Pulmonary artery endothelial cell (primary cell): ENCODE data around the gene VPS26A. TPM values are rescaled to one million over a fixed set of nuclear protein-coding genes. Genes with fewer than 3 reads are reported as not detected.
A peak's percentile ranks its signal among the peaks of the same experiment; 100 is the strongest.

ENCODE experiments used
- DNase-seq: peaks from one replicate; pipeline ENCODE4 v3.0.0-alpha.2; 2011; ENCODE audit warnings: low read depth, low spot score
- total RNA-seq: library from RNA; depleted of rRNA; stranded (reverse); fragments of >200 nt; gene quantifications from 2 replicates; pipeline ENCODE4 v1.2.3, GENCODE V29; 2014

Gene VPS26A
- total RNA-seq = 39.1 and 44.4 TPM in 2 replicates

- DNase-seq = peak; percentile 94
Measured at GRCh38 chr10:69123747-69124562, at the start of gene VPS26A. TSS of gene VPS26A (plus strand) at chr10:69124178. CDS start at chr10:69124278, 100 bp downstream.

GRCh38 chr10:69074532-69074931, 49.4 kb upstream of the VPS26A start:
- DNase-seq = no peak

GRCh38 chr10:69075431-69075830, 48.5 kb upstream of the VPS26A start:
- DNase-seq = no peak

GRCh38 chr10:69078311-69078710, 45.7 kb upstream of the VPS26A start:
- no peak for DNase-seq

GRCh38 chr10:69080226-69080625, 43.8 kb upstream of the VPS26A start:
- DNase-seq = no peak

- DNase-seq = peak; percentile 53
Measured at GRCh38 chr10:69086001-69086509, 37.9 kb upstream of the VPS26A start.

- DNase-seq = peak; percentile 75
Measured at GRCh38 chr10:69087590-69088470, 36.1 kb upstream of the VPS26A start, which contains the start of gene SRGN. TSS of gene SRGN (plus strand) at chr10:69088103. CDS start at chr10:69088158, 55 bp downstream.

GRCh38 chr10:69088471-69088769, 35.6 kb upstream of the VPS26A start:
- DNase-seq = no peak

- peak; percentile 76 for DNase-seq
Measured at GRCh38 chr10:69088801-69089501, 35.0 kb upstream of the VPS26A start.

GRCh38 chr10:69089638-69090599, 34.1 kb upstream of the VPS26A start:
- peak; percentile 60 for DNase-seq

- DNase-seq = no peak
Measured at GRCh38 chr10:69090685-69091084, 33.3 kb upstream of the VPS26A start.

- DNase-seq = no peak
Measured at GRCh38 chr10:69091143-69091651, 32.8 kb upstream of the VPS26A start.

- DNase-seq = peak; percentile 62
Measured at GRCh38 chr10:69092959-69093850, 30.8 kb upstream of the VPS26A start.

- DNase-seq = no peak
Measured at GRCh38 chr10:69093933-69094332, 30.0 kb upstream of the VPS26A start.

GRCh38 chr10:69096045-69096444, 27.9 kb upstream of the VPS26A start:
- no peak for DNase-seq

- DNase-seq = no peak
Measured at GRCh38 chr10:69097729-69098128, 26.2 kb upstream of the VPS26A start.

- DNase-seq = no peak
Measured at GRCh38 chr10:69100136-69100872, 23.7 kb upstream of the VPS26A start.

- DNase-seq = no peak
Measured at GRCh38 chr10:69101451-69102095, 22.4 kb upstream of the VPS26A start.
